Stimulated activated CD8-positive, alpha-beta memory T cell treated with anti-CD3 and anti-CD28 coated beads, Interleukin-12 subunit alpha, Interleukin-12 subunit beta, amount 100 ng/mL, for 1 hour (primary cell): ENCODE measurements around the gene CCDC152.

Source experiments
- DNase-seq: peaks from one replicate; pipeline ENCODE4 v3.0.0-alpha.2; 2020; ENCODE audit warnings: low read depth

The CCDC152 gene

GRCh38 chr5:42781584-42781983 lies 25.0 kb downstream of the CCDC152 start:
- DNase-seq, result no peak

GRCh38 chr5:42784132-42784531 lies 27.5 kb downstream of the CCDC152 start:
- DNase-seq, result no peak

GRCh38 chr5:42785756-42786155 lies 29.1 kb downstream of the CCDC152 start:
- DNase-seq, result no peak

DNA sequence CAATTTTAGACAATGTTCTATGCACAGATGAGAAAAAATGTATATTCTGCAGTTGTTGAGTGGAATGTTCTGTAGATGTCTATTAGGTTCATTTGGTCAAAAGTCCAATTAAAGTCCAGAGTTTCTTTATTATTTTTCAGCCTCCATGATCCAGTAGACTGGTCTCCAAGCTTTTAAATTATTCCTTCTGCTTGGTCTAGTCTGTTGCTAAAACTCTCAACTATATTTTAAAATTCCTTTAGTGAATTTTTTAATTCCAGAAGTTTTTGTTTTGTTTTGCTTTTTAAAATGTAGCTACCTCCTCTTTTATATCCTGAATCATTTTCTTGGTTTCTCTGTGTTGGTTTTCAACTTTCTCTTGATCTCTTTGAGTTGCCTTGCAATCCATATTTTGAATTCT lies 30.5 kb downstream of the CCDC152 start:
- DNase-seq, result no peak

GRCh38 chr5:42787845-42788244 lies 31.2 kb downstream of the CCDC152 start:
- no peak for DNase-seq

DNA sequence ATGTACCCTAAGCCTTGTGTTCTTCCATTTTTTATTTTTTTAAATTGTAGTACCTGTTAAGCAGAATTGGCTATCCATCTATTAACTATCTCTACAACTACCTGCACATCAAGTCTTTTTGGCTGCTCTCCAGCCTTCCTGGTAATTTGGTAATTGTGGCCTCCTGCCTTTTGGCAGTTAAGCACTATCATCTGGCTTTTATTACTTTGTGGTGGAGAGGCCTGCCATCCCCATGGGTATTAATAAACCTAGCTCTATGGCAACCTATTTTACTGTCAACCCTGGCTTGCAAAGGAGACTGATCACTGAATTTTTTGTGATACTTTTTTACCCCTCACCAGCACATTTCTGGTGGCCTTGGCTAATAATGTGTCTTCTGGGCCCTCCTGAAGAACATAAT lies 34.5 kb downstream of the CCDC152 start:
- DNase-seq, result no peak

- no peak for DNase-seq
Measured at GRCh38 chr5:42798284-42799240, 41.9 kb downstream of the CCDC152 start.

- DNase-seq, result no peak
Measured at GRCh38 chr5:42799241-42799608, 42.6 kb downstream of the CCDC152 start.

GRCh38 chr5:42799668-42800114 lies 43.1 kb downstream of the CCDC152 start:
- DNase-seq, result no peak

DNA sequence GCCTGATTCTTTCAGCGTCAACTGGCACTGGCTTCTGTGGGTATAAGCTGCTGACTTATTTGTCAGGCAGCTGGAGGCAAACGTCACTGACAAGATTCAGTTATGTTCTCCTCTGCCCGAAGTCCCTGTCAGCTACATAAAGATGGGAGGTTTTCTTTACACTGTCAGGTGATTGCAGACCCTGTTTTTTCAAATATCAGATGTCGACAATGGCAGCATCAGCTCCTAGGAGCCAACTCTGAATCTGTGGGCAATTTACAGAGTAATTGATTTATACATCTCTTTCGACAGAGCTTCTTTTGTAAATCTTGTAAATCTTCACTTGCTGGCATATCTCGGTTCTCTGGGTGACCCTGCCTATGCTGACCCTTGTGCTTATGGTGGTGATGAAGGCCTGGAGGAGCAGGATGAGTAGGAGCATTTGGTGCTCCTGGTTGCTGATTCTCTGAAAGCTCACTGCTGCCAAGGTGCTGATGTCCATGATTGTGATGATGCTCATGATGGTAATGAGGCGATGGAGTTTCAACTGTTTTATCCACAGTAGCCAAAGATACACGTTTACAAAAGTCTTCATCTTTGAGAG lies 44.2 kb downstream of the CCDC152 start:
- no peak for DNase-seq

DNA sequence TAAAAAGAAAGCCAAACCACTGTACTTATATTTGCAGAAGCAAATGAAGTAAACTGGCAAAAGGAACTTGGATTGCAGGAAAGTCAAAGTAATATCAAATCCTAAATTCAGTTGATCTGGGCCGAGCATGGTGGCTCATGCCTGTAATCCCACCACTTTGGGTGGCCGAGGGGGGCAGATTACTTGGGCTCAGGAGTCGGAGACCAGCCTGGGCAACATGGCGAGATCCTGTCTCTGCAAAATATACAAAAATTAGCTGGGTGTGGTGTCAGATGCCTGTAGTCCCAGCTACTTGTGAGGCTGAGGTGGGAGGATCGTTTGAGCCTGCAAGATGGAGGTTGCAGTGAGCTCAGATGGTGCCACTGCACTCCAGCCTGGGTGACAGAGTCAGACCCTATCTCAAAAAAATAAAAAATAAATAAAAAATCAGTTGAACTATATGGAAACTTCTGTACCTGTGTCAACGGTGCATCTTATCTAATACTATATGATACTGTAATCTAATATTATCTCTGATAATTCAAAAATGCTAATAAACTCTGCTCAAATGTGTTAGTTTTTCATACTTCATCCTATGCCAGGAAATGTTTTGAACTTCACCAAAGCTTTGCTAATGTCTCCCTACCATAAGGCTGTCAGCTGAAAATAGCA lies 45.0 kb downstream of the CCDC152 start:
- no peak for DNase-seq

- no peak for DNase-seq
Measured at GRCh38 chr5:42804717-42805339, 48.2 kb downstream of the CCDC152 start.

GRCh38 chr5:42806004-42806700 lies 49.5 kb downstream of the CCDC152 start:
- DNase-seq, result no peak

DNA sequence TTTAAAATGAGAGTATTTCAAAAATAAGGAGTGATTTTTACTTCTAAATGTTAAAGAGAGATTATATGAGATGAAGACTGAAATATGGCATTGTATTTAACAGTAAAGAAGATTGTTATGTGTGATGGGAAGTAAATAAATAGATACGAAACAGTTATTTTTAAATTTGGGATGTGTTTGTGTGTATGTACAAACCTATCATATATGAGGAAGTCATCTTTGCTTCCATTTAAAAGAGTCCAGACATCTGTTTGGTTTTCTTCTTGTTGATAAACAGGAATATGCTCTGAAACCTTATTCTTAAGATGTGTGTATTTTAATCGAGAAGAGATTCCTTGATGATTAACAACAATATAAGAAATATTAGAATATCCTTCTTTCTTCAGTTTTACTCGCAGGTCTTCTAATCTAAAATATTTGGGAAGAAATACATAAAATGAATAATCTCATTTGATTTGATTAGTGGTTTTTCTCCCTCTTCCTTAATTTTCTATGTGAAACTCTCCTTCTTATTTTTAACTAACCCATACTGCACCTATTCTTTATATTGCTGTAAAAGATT lies 50.2 kb downstream of the CCDC152 start:
- no peak for DNase-seq

GRCh38 chr5:42807722-42808447 lies 51.3 kb downstream of the CCDC152 start:
- no peak for DNase-seq

GRCh38 chr5:42808888-42809611 lies 52.4 kb downstream of the CCDC152 start:
- DNase-seq, result no peak

- no peak for DNase-seq
Measured at GRCh38 chr5:42810834-42811590, 54.4 kb downstream of the CCDC152 start.

DNA sequence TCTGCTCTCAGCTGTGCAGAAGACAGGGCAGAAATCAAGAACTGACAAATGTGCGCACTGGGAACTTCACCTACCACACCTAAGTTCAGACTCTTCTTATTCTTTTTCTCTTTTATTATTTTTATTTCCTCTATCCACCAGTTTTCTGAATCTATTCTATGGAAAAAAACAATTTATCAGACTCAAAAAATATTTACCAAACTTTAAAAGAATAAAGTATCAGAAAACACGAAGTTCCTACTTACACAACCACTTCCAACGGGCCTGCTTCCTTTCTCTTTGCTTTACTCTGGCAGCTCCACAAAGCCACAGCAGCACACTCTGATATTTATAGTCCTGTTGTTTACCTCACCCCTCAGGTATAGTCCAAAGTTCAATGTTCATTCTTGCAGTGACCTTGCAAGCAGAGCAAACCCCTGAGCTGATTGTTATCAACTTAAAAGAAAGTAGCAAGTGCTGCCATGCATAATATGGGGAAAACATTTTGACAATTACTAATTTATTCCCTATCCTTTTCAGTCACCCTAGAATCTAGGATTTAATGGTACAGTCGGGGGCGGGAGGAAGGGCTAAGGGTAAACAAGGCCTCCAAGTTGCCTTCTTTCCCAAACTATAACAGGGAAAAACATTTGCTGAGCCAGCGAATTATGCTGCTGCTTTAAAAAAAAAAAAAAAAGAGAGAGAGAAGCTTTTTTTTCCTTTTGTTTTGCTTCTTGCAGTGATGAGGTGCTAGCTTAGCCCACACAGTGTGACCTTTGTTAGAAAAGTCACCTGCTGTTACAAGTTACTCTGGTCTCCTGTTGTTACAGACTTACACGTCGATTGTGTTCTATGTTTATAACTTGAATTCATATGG lies 55.2 kb downstream of the CCDC152 start, which contains the start of gene SELENOP:
SELENOP (minus strand) TSS at position 302 of the 856 bp plus-strand sequence. CDS start 3,539 bp downstream, outside the sequence.
- no peak for DNase-seq
